Panc1 (cell line): ENCODE data around the gene MAPKAPK3. TPM values are rescaled to one million over a fixed set of nuclear protein-coding genes. Genes with fewer than 3 reads are reported as not detected.

ENCODE experiments used
- ATAC-seq: fragments of 200-7000 bp; cut with Tn5 transposase; 2 replicates; pipeline ENCODE4 v1.9.1; 2020; ENCODE audit warnings: mild to moderate bottlenecking, moderate library complexity
- BruUV-seq: library from RNA; stranded (reverse); fragments of 400-500 nt; replicated peaks from 2 replicates; lab custom pipeline; 2021; lab: Mats Ljungman, UMichigan
- CTCF ChIA-PET: fragments of 300-600 bp; sonication (Branson Sonifier 250); formaldehyde crosslinking; loops from one replicate; lab custom pipeline; 2022; ENCODE audit warnings: antibody characterized with exemption; lab: Charles Lee
- POLR2A ChIA-PET: fragments of 300-600 bp; sonication (Branson Sonifier 250); formaldehyde crosslinking; loops from one replicate; lab custom pipeline; 2022; ENCODE audit warnings: antibody characterized with exemption; lab: Charles Lee
- DNase-seq: peaks from one replicate; pipeline ENCODE4 v3.0.0-alpha.2; 2010; ENCODE audit warnings: low read depth, low spot score
- H3K27ac ChIP-seq: 2 replicates; pipeline ENCODE4 v1.5.1; 2011; ENCODE audit warnings: mild to moderate bottlenecking, low read length, inconsistent platforms
- H3K27me3 ChIP-seq: fragments of 200-500 bp; sonication (Bioruptor generic); 2 replicates; pipeline ENCODE4 v1.6.0; 2014; ENCODE audit warnings: low read length, inconsistent platforms; ENCODE audit not compliant: control insufficient read depth, insufficient read depth
- H3K36me3 ChIP-seq: fragments of 200-500 bp; sonication (Bioruptor generic); 2 replicates; pipeline ENCODE4 v1.5.1; 2014; ENCODE audit warnings: inconsistent platforms, mild to moderate bottlenecking, low read length, moderate library complexity; ENCODE audit not compliant: control insufficient read depth, insufficient read depth
- H3K4me1 ChIP-seq: 2 replicates; pipeline ENCODE4 v1.5.1; 2011; ENCODE audit warnings: inconsistent platforms, mild to moderate bottlenecking, low read length, moderate library complexity; ENCODE audit not compliant: control insufficient read depth, insufficient read depth
- H3K4me3 ChIP-seq, 2 experiments: 2 replicates each; pipeline ENCODE4 v1.5.1; 2011 to 2012; ENCODE audit warnings: low read depth in 2 of 2, low read length in 2 of 2, mild to moderate bottlenecking in 2 of 2, inconsistent platforms in 1 of 2, moderate library complexity in 1 of 2
- H3K9me3 ChIP-seq: fragments of 200-500 bp; sonication (Bioruptor generic); 2 replicates; pipeline ENCODE4 v1.5.1; 2014; ENCODE audit warnings: low read depth, mild to moderate bottlenecking, inconsistent platforms, low read length, moderate library complexity; ENCODE audit not compliant: control insufficient read depth, insufficient read depth
- POLR2AphosphoS5 ChIP-seq: IDR thresholded peaks from 2 replicates; pipeline ENCODE4 v1.6.1; 2012; ENCODE audit warnings: mild to moderate bottlenecking, low read depth, low read length, moderate library complexity
- SIN3A ChIP-seq: IDR thresholded peaks from 2 replicates; pipeline ENCODE4 v1.6.1; 2012; ENCODE audit warnings: low read depth, mild to moderate bottlenecking, low read length, moderate library complexity, borderline replicate concordance; ENCODE audit not compliant: insufficient read depth
- TCF7L2 ChIP-seq: IDR thresholded peaks from 2 replicates; pipeline ENCODE4 v1.6.1; 2011; ENCODE audit warnings: mild to moderate bottlenecking, low read depth, low read length, inconsistent platforms
- in situ Hi-C: cut with HindIII; loops from 2 replicates; pipeline ENCODE4 v1.10.0; 2016; ENCODE audit warnings: low sequenced_read_pairs, low pct_unique_long_range_greater_than_20kb
- intact Hi-C: fragments of 100-400 bp; cut with micrococcal nuclease; formaldehyde crosslinking; loops from one replicate; pipeline ENCODE4 v1.10.0; 2022; ENCODE audit not compliant: unreplicated experiment
- total RNA-seq: library from RNA; stranded (reverse); gene quantifications from one replicate; pipeline ENCODE4 v1.2.1, GENCODE V29; 2021; ENCODE audit not compliant: unreplicated experiment
- TF ChIP-seq, protein P1 (sequence below): fragments of 450-650 bp; IDR thresholded peaks from 2 replicates; pipeline ENCODE4 v1.5.1; 2017; ENCODE audit warnings: mild to moderate bottlenecking
- TF ChIP-seq, protein P2 (sequence below), 2 experiments: IDR thresholded peaks; 2 replicates each; pipeline ENCODE4 v1.6.1; 2011 to 2012; ENCODE audit warnings: low read depth in 2 of 2, control low read depth in 1 of 2, low read length in 1 of 2, mild to moderate bottlenecking in 1 of 2, moderate library complexity in 1 of 2; ENCODE audit not compliant: insufficient read depth in 1 of 2

Gene MAPKAPK3
- total RNA-seq, 1 experiment from 2014 or later: 14.8 TPM

DNA sequence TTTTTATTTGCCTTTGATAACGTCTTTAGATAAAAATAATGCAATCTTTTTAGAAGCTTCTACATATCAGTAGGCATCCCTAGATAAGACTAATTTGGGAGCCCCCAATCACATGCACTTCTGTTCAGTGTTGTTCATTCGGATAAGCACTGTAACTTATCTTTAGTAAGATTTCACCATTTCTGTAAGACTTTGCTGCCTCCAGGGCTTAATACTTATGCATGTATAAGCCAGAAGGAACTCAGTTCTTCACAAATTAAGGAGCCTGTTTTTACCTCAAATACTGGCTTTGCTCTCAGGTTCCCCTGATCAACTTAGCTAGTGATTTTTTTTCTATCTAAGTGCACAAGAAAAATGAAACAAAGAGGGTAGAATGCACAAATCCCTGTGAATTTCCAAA, 78.1 kb downstream of the MAPKAPK3 start:
- Histone ChIP-seq H3K9me3 (no peaks in the 10 kb centered on the region), H3K4me3 (no peak overlapping the region), H3K36me3 (no peaks in the 10 kb centered on the region), H3K27ac (no peak overlapping the region), H3K27me3 (no peaks in the 10 kb centered on the region), H3K4me1 (no peaks in the 10 kb centered on the region)
- ChIA-PET CTCF (no interaction called here), POLR2A (no interaction called here)
- ATAC-seq: no peak
- TF ChIP-seq POLR2AphosphoS5: no peak
- no peak for TF ChIP-seq TCF7L2
- TF ChIP-seq SIN3A: no peak
- TF ChIP-seq, protein P1, sequence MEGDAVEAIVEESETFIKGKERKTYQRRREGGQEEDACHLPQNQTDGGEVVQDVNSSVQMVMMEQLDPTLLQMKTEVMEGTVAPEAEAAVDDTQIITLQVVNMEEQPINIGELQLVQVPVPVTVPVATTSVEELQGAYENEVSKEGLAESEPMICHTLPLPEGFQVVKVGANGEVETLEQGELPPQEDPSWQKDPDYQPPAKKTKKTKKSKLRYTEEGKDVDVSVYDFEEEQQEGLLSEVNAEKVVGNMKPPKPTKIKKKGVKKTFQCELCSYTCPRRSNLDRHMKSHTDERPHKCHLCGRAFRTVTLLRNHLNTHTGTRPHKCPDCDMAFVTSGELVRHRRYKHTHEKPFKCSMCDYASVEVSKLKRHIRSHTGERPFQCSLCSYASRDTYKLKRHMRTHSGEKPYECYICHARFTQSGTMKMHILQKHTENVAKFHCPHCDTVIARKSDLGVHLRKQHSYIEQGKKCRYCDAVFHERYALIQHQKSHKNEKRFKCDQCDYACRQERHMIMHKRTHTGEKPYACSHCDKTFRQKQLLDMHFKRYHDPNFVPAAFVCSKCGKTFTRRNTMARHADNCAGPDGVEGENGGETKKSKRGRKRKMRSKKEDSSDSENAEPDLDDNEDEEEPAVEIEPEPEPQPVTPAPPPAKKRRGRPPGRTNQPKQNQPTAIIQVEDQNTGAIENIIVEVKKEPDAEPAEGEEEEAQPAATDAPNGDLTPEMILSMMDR: no peak
- TF ChIP-seq, protein P2, sequence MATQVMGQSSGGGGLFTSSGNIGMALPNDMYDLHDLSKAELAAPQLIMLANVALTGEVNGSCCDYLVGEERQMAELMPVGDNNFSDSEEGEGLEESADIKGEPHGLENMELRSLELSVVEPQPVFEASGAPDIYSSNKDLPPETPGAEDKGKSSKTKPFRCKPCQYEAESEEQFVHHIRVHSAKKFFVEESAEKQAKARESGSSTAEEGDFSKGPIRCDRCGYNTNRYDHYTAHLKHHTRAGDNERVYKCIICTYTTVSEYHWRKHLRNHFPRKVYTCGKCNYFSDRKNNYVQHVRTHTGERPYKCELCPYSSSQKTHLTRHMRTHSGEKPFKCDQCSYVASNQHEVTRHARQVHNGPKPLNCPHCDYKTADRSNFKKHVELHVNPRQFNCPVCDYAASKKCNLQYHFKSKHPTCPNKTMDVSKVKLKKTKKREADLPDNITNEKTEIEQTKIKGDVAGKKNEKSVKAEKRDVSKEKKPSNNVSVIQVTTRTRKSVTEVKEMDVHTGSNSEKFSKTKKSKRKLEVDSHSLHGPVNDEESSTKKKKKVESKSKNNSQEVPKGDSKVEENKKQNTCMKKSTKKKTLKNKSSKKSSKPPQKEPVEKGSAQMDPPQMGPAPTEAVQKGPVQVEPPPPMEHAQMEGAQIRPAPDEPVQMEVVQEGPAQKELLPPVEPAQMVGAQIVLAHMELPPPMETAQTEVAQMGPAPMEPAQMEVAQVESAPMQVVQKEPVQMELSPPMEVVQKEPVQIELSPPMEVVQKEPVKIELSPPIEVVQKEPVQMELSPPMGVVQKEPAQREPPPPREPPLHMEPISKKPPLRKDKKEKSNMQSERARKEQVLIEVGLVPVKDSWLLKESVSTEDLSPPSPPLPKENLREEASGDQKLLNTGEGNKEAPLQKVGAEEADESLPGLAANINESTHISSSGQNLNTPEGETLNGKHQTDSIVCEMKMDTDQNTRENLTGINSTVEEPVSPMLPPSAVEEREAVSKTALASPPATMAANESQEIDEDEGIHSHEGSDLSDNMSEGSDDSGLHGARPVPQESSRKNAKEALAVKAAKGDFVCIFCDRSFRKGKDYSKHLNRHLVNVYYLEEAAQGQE (IDR thresholded peaks at IDR 0.05; ENCODE audit: insufficient read depth in 1 of 2, low read depth in 2 of 2, low read length in 1 of 2): no peak
- intact Hi-C loops (no loop called here), in situ Hi-C loops (no loop called here)
- no TSS peak for BruUV-seq
- no peak for DNase-seq

DNA sequence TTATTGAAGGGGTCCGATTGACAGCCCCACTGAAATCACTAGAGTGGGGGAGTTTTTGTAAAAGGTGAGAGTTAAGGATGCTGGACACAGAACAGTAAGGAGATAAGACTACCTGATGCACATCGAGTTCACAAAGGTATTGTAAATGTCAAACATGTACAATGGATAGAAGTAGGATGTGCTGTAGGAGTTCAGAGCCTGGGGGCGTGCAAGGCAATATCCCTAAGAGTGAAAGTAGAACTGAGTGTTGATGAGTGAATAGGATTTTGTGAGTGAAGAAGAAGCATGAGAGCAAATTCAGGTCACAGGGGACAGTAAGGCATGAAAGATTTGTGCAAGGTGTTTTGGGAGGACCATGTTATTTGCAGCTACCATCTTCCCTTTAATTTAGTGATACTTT, 79.3 kb downstream of the MAPKAPK3 start:
- no peak overlapping the region for H3K4me3 ChIP-seq
- H3K4me1 ChIP-seq: no peaks in the 10 kb centered on the region
- in situ Hi-C loops: no loop called here
- H3K27ac ChIP-seq: no peak overlapping the region
- intact Hi-C loops: no loop called here
- no peak for TF ChIP-seq SIN3A
- TF ChIP-seq, protein P2 (IDR thresholded peaks at IDR 0.05; ENCODE audit: insufficient read depth in 1 of 2, low read depth in 2 of 2, low read length in 1 of 2): no peak
- no peak for TF ChIP-seq TCF7L2
- TF ChIP-seq POLR2AphosphoS5: no peak
- TF ChIP-seq, protein P1: no peak
- CTCF ChIA-PET: no interaction called here
- POLR2A ChIA-PET: interaction anchor here (0.6 kb wide), 1 partner anchor 147 kb away, joined by 3 read pairs; no protein-coding TSS in a partner anchor
- DNase-seq: no peak
- no peaks in the 10 kb centered on the region for H3K36me3 ChIP-seq
- no TSS peak for BruUV-seq
- no peaks in the 10 kb centered on the region for H3K27me3 ChIP-seq
- ATAC-seq: no peak
- H3K9me3 ChIP-seq: no peaks in the 10 kb centered on the region
